Measurements from ENCODE around the gene PIM2.
"Not testable (repeated sequence)": the region's sequence is repeated elsewhere in the genome, so short reads cannot be mapped to it uniquely, and the experiment has no call there.

The PIM2 gene

GRCh38 chrX:48891402-48892288 lies 27.2 kb downstream of the PIM2 start:
- peaks cover 6% of the 10 kb centered on the region for H3K4me1 ChIP-seq (ENCODE audit: control insufficient read depth, insufficient read depth, low read depth, low read length)
- no peak overlapping the region for H2BK12ac ChIP-seq (ENCODE audit: low read length in 2 of 2)
- no peak overlapping the region for H4K91ac ChIP-seq (ENCODE audit: low read length)
- peak overlapping the region; percentile 79 for H2BK120ac ChIP-seq (ENCODE audit: low read depth, low read length)
- H3K4me2 ChIP-seq (ENCODE audit: low read length, poor library complexity, severe bottlenecking), result peak overlapping the region; percentile 81
- peak overlapping the region; percentile 63 for H2AFZ ChIP-seq (ENCODE audit: low read depth, low read length)
- no peak overlapping the region for H3K23ac ChIP-seq (ENCODE audit: low read length in 2 of 2)
- H3K14ac ChIP-seq (ENCODE audit: low read length in 2 of 2), result peak overlapping the region in 1 of 2 experiments; percentile 60
- H3K4ac ChIP-seq (ENCODE audit: low read depth in 1 of 2, low read length in 2 of 2), result no peak overlapping the region
- H4K8ac ChIP-seq (ENCODE audit: low read length), result peak overlapping the region; percentile 49
- no peaks in the 10 kb centered on the region for H3K27me3 ChIP-seq (ENCODE audit: control insufficient read depth in 1 of 2, insufficient read depth in 1 of 2, low read length in 2 of 2)
- H3K27ac ChIP-seq (ENCODE audit: low read length, poor library complexity, severe bottlenecking), result no peak overlapping the region
- H2BK5ac ChIP-seq (ENCODE audit: low read depth, low read length, poor library complexity, severe bottlenecking), result no peak overlapping the region
- 6% methylated on average over 36 of the region's 68 CpGs for WGBS
- H3K18ac ChIP-seq (ENCODE audit: low read depth in 1 of 2, low read length in 2 of 2), result peak overlapping the region; percentile 54 to 80
- H3K79me1 ChIP-seq (replicated peaks; ENCODE audit: low read length, poor library complexity, severe bottlenecking), result peaks cover 13% of the 10 kb centered on the region
- H2BK15ac ChIP-seq (ENCODE audit: low read depth, poor library complexity, severe bottlenecking), result peak overlapping the region; percentile 52
- H3K9ac ChIP-seq (ENCODE audit: low read length), result peak overlapping the region; percentile 70
- H3K36me3 ChIP-seq (ENCODE audit: control insufficient read depth in 1 of 2, insufficient read depth in 2 of 2, low read depth in 1 of 2, low read length in 2 of 2), result peaks cover 10 to 23% of the 10 kb centered on the region in 2 experiments
- H2AK5ac ChIP-seq (ENCODE audit: low read length, severe bottlenecking), result no peak overlapping the region
- no peaks in the 10 kb centered on the region for H3K9me3 ChIP-seq (ENCODE audit: control insufficient read depth, low read length)
- H3K4me3 ChIP-seq (ENCODE audit: insufficient read depth in 1 of 2, low read depth in 1 of 2, low read length in 2 of 2), result peak overlapping the region; percentile 63 to 75
- peak; percentile 89 for DNase-seq

- no peak for DNase-seq
- Histone ChIP-seq H3K4me1 (ENCODE audit: control insufficient read depth, insufficient read depth, low read depth, low read length) (peaks cover 3% of the 10 kb centered on the region), H3K9me3 (ENCODE audit: control insufficient read depth, low read length) (no peaks in the 10 kb centered on the region), H3K18ac (ENCODE audit: low read depth in 1 of 2, low read length in 2 of 2) (peak overlapping the region; percentile 3 to 54), H4K8ac (ENCODE audit: low read length) (peak overlapping the region; percentile 49), H3K27ac (ENCODE audit: low read length, poor library complexity, severe bottlenecking) (no peak overlapping the region), H3K14ac (ENCODE audit: low read length in 2 of 2) (no peak overlapping the region), H2BK120ac (ENCODE audit: low read depth, low read length) (peak overlapping the region; percentile 79), H2AFZ (ENCODE audit: low read depth, low read length) (no peak overlapping the region), H4K91ac (ENCODE audit: low read length) (no peak overlapping the region), H3K23ac (ENCODE audit: low read length in 2 of 2) (no peak overlapping the region), H3K4ac (ENCODE audit: low read depth in 1 of 2, low read length in 2 of 2) (no peak overlapping the region), H3K79me1 (replicated peaks; ENCODE audit: low read length, poor library complexity, severe bottlenecking) (peaks cover 13% of the 10 kb centered on the region), H2BK15ac (ENCODE audit: low read depth, poor library complexity, severe bottlenecking) (no peak overlapping the region), H2BK12ac (ENCODE audit: low read length in 2 of 2) (no peak overlapping the region), H3K4me3 (ENCODE audit: insufficient read depth in 1 of 2, low read depth in 1 of 2, low read length in 2 of 2) (peak overlapping the region; percentile 63 to 75), H3K9ac (ENCODE audit: low read length) (peak overlapping the region; percentile 62), H3K36me3 (ENCODE audit: control insufficient read depth in 1 of 2, insufficient read depth in 2 of 2, low read depth in 1 of 2, low read length in 2 of 2) (peaks cover 10 to 23% of the 10 kb centered on the region in 2 experiments), H2BK5ac (ENCODE audit: low read depth, low read length, poor library complexity, severe bottlenecking) (no peak overlapping the region), H3K27me3 (ENCODE audit: control insufficient read depth in 1 of 2, insufficient read depth in 1 of 2, low read length in 2 of 2) (no peaks in the 10 kb centered on the region), H3K4me2 (ENCODE audit: low read length, poor library complexity, severe bottlenecking) (peak overlapping the region; percentile 72), H2AK5ac (ENCODE audit: low read length, severe bottlenecking) (no peak overlapping the region)
- WGBS, result 5% methylated on average over 8 of the region's 35 CpGs
Measured at GRCh38 chrX:48890934-48891401, 27.9 kb downstream of the PIM2 start.

- H3K4ac ChIP-seq (ENCODE audit: low read depth in 1 of 2, low read length in 2 of 2), result no peak overlapping the region
- no peaks in the 10 kb centered on the region for H3K9me3 ChIP-seq (ENCODE audit: control insufficient read depth, low read length)
- DNase-seq, result no peak
- H3K23ac ChIP-seq (ENCODE audit: low read length in 2 of 2), result no peak overlapping the region
- H2BK5ac ChIP-seq (ENCODE audit: low read depth, low read length, poor library complexity, severe bottlenecking), result no peak overlapping the region
- peaks cover 13% of the 10 kb centered on the region for H3K79me1 ChIP-seq (replicated peaks; ENCODE audit: low read length, poor library complexity, severe bottlenecking)
- H3K27me3 ChIP-seq (ENCODE audit: control insufficient read depth in 1 of 2, insufficient read depth in 1 of 2, low read length in 2 of 2), result no peaks in the 10 kb centered on the region
- H3K9ac ChIP-seq (ENCODE audit: low read length), result peak overlapping the region; percentile 62
- peak overlapping the region; percentile 72 for H3K4me2 ChIP-seq (ENCODE audit: low read length, poor library complexity, severe bottlenecking)
- no peak overlapping the region for H2BK15ac ChIP-seq (ENCODE audit: low read depth, poor library complexity, severe bottlenecking)
- WGBS, result 46% methylated on average over 15 of the region's 15 CpGs
- no peak overlapping the region for H2BK12ac ChIP-seq (ENCODE audit: low read length in 2 of 2)
- peaks cover 10 to 23% of the 10 kb centered on the region in 2 experiments for H3K36me3 ChIP-seq (ENCODE audit: control insufficient read depth in 1 of 2, insufficient read depth in 2 of 2, low read depth in 1 of 2, low read length in 2 of 2)
- H4K91ac ChIP-seq (ENCODE audit: low read length), result peak overlapping the region; percentile 15
- H2BK120ac ChIP-seq (ENCODE audit: low read depth, low read length), result no peak overlapping the region
- peak overlapping the region in 1 of 2 experiments; percentile 2 for H3K18ac ChIP-seq (ENCODE audit: low read depth in 1 of 2, low read length in 2 of 2)
- peaks cover 3% of the 10 kb centered on the region for H3K4me1 ChIP-seq (ENCODE audit: control insufficient read depth, insufficient read depth, low read depth, low read length)
- H3K14ac ChIP-seq (ENCODE audit: low read length in 2 of 2), result no peak overlapping the region
- no peak overlapping the region for H2AK5ac ChIP-seq (ENCODE audit: low read length, severe bottlenecking)
- no peak overlapping the region for H2AFZ ChIP-seq (ENCODE audit: low read depth, low read length)
- no peak overlapping the region for H3K27ac ChIP-seq (ENCODE audit: low read length, poor library complexity, severe bottlenecking)
- H4K8ac ChIP-seq (ENCODE audit: low read length), result no peak overlapping the region
- peak overlapping the region in 1 of 2 experiments; percentile 75 for H3K4me3 ChIP-seq (ENCODE audit: insufficient read depth in 1 of 2, low read depth in 1 of 2, low read length in 2 of 2)
Measured at GRCh38 chrX:48890296-48890925, 28.4 kb downstream of the PIM2 start.

GRCh38 chrX:48886586-48886985 lies 32.2 kb downstream of the PIM2 start:
- H2BK15ac ChIP-seq (ENCODE audit: low read depth, poor library complexity, severe bottlenecking); H3K4ac ChIP-seq (ENCODE audit: low read depth in 1 of 2, low read length in 2 of 2); H3K4me2 ChIP-seq (ENCODE audit: low read length, poor library complexity, severe bottlenecking); H3K36me3 ChIP-seq (ENCODE audit: control insufficient read depth in 1 of 2, insufficient read depth in 2 of 2, low read depth in 1 of 2, low read length in 2 of 2); DNase-seq; H3K9me3 ChIP-seq (ENCODE audit: control insufficient read depth, low read length); H3K4me1 ChIP-seq (ENCODE audit: control insufficient read depth, insufficient read depth, low read depth, low read length); H3K9ac ChIP-seq (ENCODE audit: low read length); H3K27me3 ChIP-seq (ENCODE audit: control insufficient read depth in 1 of 2, insufficient read depth in 1 of 2, low read length in 2 of 2); H2BK5ac ChIP-seq (ENCODE audit: low read depth, low read length, poor library complexity, severe bottlenecking); H2BK120ac ChIP-seq (ENCODE audit: low read depth, low read length); H3K4me3 ChIP-seq (ENCODE audit: insufficient read depth in 1 of 2, low read depth in 1 of 2, low read length in 2 of 2); H2BK12ac ChIP-seq (ENCODE audit: low read length in 2 of 2); H3K18ac ChIP-seq (ENCODE audit: low read depth in 1 of 2, low read length in 2 of 2); H3K79me1 ChIP-seq (replicated peaks; ENCODE audit: low read length, poor library complexity, severe bottlenecking); H2AFZ ChIP-seq (ENCODE audit: low read depth, low read length); H3K14ac ChIP-seq (ENCODE audit: low read length in 2 of 2); H4K8ac ChIP-seq (ENCODE audit: low read length); H4K91ac ChIP-seq (ENCODE audit: low read length); H3K23ac ChIP-seq (ENCODE audit: low read length in 2 of 2); H3K27ac ChIP-seq (ENCODE audit: low read length, poor library complexity, severe bottlenecking); H2AK5ac ChIP-seq (ENCODE audit: low read length, severe bottlenecking): not testable (repeated sequence)
- 96% methylated on average over 4 of the region's 5 CpGs for WGBS
